Left hindlimb (tissue), 1 donor: ENCODE data around the gene LAMC2.
A peak's percentile ranks its signal among the peaks of the same experiment; 100 is the strongest.

Source experiments
- DNase-seq: peaks from one replicate; pipeline ENCODE4 v3.0.0-alpha.2; 2018

LAMC2 gene

DNA sequence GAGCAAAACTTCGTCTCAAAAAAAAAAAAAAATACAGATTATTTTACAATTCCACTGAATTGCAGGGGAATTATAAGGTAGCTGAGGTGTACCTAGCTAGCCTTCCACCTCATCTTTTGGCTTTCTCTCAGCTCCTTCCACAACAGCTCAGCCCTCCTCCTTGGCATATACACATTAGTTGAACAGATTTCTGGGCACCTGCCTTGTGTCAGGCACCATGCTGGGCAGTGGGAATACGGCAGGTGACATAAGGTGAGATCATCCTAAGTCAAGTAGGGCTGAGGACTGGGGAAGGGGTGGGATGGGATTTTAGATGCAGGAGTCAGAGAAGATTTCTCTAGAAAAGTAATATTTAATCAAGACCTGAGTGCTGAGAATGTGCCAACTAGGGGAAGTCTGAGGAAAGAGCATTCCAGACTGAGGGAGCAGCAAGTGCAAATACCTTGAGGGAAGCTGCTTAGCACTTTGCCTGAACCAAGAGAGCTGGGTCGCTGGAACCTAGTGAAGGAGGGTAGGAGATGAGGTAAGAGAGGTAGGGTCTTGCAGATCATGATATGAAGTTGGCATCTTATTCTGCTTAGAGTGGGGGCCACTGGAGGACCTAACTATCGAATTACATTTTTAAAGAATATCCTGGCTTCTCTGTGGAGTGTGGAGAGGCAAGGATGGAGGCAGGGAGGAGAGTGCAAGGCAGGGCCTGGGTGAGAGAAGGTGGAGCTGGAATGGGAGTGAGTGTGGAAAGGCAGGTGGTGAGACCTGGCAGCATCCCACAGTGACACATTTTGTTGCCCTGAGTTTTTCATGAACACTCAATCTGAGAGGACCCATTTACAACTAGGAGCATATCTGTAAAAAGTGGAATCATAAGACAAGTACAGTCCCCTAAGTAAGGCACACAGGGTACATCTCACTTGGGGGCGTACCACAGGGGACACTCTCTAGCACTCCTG lies 28.2 kb downstream of the LAMC2 start:
- DNase-seq, result no peak

DNA sequence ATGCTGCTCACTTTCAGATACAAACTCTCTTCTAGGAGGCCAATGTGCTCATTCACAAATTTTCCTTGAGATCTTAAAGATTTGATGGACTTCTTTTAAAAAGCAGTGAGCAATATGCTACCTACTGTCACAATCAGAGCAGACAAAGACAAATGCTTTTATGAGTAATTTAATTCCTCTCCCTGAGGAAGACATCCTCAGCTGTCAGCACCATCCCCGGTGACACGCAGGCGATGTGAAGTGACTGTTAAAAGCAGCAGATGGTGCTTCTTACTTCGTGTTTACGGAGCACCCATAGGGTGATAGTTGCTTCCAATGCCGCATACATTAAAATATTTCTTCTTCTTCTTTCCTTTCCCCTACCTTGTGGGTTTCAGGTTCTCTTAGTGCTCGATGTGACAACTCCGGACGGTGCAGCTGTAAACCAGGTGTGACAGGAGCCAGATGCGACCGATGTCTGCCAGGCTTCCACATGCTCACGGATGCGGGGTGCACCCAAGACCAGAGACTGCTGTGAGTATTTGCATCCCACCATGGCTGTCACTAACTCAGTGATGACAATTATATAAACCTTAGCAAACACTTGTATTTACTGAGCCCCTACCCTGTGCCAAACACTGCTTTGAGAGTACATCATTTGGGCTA lies 29.1 kb downstream of the LAMC2 start:
- DNase-seq, result no peak

DNA sequence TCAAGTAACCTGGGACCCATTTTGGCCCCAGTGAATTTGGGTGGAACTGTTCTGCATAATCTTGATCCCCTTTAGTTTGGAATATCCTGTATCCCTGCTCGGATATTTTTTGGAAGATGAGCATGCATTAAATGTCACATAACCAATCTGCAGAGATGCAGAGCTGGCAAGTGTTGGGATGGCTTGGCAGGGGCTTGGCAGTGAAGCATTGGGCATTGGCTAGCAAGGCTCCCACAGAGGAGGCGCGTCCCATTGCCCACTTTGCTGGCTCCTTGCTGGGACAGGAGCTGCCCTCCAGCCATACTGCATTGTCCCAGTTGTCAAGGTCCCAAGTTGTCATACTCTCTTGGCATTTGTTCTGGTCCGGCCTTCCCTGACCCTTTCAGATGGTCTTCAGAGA lies 29.9 kb downstream of the LAMC2 start:
- DNase-seq, result no peak

DNA sequence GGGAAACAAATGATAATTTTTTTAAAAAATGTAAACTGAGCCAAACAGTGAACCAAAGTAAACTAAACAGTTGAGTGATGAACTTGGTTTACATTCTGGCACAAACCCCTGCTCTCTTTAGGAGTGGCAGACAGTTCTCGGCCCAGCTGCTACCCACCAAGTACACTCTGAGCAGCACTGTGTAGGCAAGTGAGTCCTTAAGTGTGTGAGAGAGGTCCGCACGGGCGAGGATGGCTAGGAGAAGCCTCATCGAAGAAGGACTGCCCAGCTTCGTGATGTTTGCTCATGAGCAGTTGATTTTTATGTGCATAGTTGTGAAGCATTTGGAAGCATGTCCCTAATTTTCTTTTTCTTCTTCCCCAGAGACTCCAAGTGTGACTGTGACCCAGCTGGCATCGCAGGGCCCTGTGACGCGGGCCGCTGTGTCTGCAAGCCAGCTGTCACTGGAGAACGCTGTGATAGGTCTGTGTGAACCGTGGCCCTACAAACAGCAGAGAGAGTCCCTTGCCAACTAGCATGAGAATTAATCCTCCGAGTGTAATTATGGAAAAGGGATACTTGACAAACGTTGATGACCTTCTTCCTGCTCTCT lies 32.1 kb downstream of the LAMC2 start:
- peak; percentile 68 for DNase-seq

DNA sequence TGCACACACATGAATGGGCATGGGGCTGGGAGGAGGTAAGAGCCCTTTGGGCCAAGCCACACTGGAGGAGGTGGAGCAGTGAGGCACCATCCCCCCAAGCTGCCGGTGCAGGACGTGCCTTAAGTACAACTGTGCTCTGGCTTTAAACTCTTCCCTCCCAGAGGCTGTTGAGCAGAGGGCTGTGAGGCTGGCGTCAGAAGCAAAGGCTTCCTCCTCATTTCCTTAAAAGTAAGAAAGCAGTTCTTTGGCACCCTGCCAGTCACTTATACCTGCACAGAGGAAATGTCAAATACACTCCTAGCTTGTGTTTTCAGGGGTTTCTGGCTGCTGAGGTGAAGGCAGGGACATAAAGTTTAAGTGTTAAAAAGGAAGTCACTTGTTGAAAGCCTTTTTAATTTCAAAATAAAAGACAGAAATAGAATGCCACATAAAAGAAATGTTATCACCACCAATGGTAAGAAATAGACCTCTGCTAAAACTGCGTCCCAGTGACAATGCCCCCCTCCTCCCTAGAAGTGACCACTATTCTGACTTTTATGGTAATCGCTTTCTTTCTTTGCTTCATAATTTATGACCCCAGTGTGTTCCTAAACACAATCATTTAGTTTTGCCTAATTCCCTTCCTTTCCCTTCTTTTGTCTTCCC lies 33.0 kb downstream of the LAMC2 start:
- peak; percentile 45 for DNase-seq

DNA sequence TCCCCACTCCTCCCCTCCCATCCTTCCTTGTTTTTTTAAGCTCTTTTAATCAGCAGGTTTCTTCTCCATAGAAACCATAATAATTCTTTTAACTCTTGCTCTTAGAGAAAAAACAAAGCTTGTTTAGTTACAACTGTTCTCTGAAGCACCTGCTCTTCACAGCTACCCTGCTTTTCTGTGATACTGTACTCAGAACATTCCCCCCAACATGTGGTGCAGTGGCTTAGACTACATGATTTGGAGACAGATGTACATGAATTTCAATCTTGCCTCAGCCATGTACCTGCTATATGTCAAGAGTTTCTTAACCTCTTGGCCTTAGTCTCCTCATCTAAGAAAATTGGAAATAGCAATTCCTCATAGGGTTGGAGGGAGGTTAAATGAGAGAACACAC lies 33.5 kb downstream of the LAMC2 start:
- no peak for DNase-seq

DNA sequence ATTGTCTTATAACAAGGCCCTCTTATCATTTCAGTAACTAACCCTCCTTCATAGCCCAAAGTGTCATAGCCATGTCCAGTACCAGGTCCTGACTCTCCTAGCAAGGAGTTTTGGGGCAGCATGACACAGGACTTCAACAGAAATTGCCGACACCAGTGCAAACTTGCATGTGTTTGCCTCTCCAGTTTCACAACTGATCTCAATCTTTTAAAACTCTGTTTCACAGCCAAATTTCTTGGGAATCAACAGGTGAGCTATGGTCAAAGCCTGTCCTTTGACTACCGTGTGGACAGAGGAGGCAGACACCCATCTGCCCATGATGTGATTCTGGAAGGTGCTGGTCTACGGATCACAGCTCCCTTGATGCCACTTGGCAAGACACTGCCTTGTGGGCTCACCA lies 36.8 kb downstream of the LAMC2 start:
- DNase-seq, result no peak

DNA sequence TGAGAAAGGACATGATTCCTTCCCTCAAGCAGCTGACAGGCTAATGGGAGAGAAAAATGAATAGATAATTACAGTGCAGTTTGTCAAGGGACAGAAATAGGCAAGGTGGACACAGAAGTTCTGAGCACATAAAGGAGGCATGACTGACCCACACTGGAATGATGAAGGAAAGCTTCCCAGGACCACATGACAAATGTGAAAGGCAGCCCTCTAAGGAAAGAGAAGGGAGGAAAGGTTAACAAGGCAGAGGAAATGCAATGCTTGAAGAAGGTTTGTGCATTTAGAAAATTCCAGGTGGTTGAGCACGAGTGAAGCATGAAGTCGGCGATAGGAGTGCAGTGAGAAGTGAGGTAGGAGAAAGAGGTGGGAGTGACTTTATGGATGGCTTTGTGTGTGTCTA lies 37.4 kb downstream of the LAMC2 start:
- DNase-seq, result no peak

DNA sequence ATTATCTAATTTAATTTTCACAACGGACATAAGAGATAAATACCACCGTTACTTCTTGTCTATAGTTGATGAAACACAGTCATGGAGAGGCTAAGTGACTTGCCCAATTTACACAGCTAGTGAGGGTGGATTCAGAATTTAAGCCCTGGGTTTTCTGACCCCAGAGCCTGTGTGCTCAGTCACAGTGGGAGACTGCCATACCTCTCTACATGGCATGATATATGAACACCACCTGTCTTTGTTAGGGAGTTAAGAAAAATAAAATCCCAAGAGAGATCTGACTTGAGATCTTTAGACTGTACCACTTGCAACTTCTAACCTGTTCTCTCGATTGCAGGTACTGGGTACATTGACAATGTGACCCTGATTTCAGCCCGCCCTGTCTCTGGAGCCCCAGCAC lies 40.3 kb downstream of the LAMC2 start:
- DNase-seq, result no peak

DNA sequence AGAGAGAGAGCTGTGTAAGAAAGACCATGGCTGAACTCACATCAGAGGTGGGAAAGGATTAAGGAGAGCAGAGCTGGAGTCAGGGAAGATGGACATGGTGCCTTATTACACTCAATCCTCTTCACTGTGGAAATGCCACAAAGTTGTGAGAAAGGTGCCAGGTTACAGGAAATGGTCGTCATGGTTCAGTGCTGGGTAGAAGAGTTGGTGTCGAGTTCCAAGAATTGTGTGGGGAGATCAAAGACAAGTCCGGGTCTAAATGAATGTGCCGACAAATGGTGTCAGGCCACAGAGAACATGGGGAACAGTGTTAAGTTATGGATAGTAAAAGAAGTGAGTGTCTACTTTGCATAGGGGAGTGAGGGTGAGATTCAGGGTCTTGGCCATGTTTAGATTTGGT lies 40.9 kb downstream of the LAMC2 start:
- no peak for DNase-seq

DNA sequence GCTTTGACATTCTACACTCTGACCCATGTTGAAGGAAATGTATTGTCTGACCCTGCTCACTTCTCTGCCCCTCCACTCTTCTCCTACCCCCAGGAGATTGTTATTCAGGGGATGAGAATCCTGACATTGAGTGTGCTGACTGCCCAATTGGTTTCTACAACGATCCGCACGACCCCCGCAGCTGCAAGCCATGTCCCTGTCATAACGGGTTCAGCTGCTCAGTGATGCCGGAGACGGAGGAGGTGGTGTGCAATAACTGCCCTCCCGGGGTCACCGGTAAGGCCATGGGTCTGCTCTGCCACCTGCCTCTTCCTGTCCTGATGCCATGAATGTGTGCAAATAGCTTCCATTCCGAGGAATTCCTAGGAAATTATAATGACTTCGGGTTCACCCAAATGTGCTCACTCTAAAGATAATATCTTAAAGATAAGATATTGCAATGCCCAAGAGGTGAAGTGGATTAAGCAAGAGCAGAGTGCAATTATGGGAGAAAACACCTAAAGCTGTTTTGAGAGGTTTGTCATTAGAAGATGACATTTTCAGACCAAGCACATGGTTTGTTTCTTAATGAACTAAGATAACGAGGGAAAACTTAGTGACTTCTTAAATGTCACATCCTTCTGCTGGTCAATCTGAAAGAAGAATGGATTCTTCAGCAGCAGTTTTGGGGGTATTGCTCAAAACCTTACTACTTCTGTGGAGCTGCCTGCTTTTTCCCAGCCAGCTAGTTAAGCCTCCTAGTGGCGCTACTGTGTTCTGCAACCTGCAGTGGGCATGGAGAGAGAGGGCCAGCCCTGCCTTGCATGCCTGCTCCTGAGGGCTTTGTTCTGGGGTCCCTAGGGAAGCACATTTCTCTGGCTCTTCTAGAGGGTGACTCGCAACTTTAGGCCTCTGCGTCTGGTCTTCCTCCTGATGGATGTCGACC lies 41.6 kb downstream of the LAMC2 start:
- no peak for DNase-seq

DNA sequence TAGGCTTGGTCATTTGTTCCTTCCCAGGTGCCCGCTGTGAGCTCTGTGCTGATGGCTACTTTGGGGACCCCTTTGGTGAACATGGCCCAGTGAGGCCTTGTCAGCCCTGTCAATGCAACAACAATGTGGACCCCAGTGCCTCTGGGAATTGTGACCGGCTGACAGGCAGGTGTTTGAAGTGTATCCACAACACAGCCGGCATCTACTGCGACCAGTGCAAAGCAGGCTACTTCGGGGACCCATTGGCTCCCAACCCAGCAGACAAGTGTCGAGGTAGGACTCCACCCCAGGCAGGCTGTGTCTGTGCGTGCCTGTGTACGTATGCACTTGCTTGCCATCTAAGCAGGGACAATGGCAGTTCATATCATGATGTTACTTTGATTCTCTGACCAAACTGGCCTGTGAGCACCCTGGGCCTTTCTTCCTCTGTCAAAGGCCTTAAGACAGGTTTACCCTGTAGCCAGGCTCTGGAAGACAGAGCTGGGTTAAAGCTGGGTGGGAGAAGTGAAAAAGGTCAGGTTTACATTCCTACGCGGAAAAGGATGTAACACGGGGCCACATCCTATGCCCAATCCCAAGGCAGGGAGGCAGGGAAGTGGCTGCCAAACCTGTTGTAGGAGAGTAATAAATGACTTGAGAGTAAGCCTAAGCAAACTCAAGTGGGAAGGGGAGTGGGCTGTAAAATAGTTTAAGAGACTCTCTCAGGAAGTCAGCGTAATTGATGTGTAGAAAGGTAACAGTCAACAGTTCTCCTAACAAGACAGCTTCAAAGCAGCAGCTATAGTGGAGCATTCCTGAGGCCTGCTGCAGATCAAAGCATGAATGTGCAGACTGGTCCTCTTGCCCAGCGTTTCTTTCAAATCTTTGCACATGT lies 42.5 kb downstream of the LAMC2 start:
- no peak for DNase-seq

DNA sequence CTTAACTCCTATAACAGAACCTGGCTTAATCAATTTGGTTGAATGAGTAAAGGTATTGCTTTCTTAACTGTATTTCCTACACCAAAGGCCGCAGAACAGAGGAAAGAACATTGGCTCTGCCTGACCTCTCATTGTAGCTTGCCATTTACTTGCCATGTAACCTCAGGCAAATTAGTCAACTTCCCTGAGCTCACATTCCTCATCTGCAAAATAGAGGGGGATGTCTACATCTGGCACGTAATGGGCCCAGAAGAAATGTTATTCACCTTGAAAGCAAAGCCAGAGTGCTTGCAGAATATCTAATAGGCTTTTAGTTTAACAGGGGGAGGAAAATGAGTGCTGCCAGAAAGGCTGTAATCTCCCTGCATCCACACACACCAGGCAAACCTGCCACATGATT lies 44.3 kb downstream of the LAMC2 start:
- no peak for DNase-seq

DNA sequence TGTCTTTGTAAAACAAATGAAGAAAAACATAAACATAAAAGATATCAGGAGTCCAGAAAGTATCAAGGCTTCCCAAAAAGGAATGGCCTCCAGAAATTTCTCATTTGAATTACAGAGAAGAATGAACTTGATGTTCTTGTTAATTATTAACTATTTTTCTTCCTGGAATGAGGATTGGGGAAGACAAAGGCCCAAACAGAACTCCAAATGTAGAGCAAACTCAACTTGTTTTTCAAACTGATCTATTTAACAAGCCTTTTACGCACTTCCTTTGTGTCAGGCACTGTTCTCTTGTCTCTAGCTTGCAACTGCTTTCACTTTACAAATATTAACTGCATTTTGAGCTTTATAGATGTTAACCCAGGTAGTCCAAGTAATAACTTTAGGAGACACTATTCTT lies 45.5 kb downstream of the LAMC2 start:
- no peak for DNase-seq

DNA sequence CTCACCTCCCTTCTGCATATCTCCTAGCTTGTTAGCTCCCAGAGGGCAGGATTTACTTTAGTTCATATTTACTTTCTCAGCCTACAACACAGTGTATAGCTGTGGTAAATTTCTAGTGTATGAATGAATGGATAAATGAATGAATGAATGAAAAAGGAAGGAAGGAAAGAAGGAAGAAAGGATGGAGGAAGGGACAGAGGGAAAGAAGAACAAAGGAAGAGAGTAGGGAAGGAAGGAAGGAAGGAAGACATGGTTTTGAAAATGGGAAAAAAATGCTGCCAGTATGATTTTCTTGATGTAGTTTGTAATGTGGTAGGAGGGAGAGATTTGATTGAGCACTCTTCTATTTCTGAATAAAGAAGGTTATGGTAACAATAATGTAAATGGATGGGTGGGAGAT lies 47.0 kb downstream of the LAMC2 start:
- DNase-seq, result no peak

DNA sequence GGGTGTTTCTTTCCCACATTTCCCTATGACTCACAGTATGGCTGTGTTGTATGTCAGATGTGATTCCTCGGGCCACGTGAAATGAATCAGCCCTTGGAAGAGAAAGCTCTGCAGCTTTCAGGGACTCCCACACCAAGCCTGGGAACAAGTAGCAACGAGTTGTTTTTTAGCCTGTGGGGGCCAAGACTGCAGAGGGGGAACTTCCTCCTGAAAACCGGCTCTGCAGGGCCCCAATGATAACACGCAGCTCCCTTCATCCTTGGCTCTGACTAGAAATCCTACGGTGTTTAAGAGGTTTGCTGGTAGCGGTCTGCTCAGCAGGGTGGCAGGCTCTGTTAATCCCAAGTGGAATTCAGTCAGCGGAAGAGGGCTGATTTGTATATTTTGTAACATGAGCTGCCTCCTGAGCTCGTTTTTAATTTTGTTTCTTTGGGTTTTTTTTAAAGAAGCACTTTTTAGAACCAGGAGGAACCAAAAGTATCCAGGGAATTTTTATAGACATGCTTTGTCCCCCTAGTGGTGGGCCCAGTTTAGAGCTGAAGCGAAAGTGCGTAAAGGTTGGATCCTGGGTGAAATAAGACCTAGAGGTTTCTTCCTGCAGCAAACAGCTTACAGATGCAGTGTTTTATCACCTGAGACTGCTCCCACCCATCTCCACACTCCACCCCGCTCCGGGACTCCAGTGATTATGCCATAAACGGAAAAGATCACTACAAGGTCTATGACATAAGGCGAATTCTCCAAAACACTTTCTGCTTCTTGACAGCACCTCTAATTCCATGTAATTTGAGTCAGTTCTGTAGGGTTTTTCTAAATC lies 48.8 kb downstream of the LAMC2 start:
- peak; percentile 84 for DNase-seq

DNA sequence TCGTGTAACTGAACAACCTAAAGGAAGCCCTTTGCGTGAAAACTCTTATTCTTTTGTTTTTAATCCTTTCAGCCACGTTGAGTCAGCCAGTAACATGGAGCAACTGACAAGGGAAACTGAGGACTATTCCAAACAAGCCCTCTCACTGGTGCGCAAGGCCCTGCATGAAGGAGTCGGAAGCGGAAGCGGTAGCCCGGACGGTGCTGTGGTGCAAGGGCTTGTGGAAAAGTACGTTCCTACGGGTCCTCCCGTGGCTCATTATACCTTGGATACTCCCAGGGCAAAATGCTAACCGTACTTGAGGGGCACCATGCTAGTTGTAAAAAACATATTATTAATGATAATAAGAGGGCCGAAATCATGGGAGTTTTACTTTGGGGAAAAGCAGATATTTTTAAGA lies 49.4 kb downstream of the LAMC2 start:
- no peak for DNase-seq

DNA sequence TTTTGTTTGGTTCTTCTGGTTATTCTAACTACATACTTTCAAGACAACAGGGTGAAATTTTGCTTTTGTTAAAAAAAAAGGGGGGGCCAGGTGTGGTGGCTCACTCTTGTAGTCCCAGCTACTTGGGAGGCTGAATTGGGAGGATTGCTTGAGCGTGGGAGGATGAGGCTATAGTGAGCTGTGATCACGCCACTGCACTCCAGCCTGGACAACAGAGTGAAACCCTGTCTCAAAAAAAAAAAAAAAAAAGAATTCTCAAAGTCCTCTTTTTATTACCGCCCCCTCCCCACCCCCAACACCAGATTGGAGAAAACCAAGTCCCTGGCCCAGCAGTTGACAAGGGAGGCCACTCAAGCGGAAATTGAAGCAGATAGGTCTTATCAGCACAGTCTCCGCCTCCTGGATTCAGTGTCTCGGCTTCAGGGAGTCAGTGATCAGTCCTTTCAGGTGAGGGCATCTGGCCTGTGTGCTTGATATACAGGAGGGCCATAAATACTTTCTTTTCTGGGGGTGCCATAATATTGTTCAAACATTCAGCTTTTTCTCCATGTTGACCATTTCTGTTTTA lies 50.2 kb downstream of the LAMC2 start:
- no peak for DNase-seq

DNA sequence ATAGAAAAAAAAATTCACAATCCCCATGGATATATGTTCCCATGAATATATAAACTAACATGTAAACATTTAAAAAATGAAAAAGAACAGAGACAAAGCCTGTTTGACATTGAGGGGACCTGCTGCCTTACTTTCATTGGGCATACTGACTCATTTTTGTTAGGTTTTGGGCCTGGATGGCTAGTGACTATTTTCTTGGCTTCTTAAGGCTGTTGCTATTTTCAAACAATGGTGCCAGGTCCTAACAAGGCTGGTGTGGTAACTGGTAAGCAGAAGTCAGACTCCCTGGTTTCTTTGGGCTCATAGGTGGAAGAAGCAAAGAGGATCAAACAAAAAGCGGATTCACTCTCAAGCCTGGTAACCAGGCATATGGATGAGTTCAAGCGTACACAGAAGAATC lies 51.0 kb downstream of the LAMC2 start:
- DNase-seq, result no peak

DNA sequence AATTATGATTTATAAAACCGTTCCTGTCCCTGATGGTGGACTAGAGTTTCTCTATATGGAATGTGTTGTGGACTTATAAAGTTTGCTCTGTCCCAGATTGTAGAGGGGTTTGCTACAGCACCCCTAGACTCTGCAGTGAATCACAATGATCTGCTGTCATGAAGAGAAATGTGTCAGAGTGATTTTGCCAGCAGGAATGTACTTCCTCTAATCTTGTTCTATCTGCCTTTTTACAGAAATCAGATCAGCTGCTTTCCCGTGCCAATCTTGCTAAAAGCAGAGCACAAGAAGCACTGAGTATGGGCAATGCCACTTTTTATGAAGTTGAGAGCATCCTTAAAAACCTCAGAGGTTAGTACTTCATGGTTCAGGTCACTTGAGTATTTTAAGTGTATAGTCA lies 52.0 kb downstream of the LAMC2 start:
- DNase-seq, result no peak
